Measurements from ENCODE around the gene LRP1-AS. TPM values are rescaled to one million over a fixed set of nuclear protein-coding genes. Genes with fewer than 3 reads are reported as not detected.

LRP1-AS gene
- polyA plus RNA-seq, 4 donors, result 0.46 TPM; not detected in 3

DNA sequence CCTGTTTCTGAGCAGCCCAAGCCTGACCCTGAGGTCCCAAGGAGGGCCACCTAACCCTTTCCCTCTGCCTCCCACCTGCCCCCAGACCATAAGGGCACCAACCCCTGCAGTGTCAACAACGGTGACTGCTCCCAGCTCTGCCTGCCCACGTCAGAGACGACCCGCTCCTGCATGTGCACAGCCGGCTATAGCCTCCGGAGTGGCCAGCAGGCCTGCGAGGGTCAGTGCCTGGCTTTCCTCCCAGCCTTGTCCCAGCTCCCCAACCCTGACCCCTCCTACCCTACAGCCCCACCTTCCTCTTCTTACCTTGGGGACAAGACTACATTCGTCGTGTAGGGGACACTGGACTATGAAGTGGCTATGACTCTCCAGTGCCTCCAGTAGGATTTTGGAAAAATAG is 33.7 kb upstream of the LRP1-AS start:
- DNase-seq (ENCODE audit: low read depth in 4 of 4, low spot score in 2 of 4), result no peak

- no peak for DNase-seq (ENCODE audit: low read depth in 4 of 4, low spot score in 2 of 4)
Observed at GRCh38 chr12:57180321-57180989, 33.0 kb upstream of the LRP1-AS start.

- no peak for DNase-seq (ENCODE audit: low read depth in 4 of 4, low spot score in 2 of 4)
Observed at GRCh38 chr12:57179331-57180086, 32.1 kb upstream of the LRP1-AS start.

DNA sequence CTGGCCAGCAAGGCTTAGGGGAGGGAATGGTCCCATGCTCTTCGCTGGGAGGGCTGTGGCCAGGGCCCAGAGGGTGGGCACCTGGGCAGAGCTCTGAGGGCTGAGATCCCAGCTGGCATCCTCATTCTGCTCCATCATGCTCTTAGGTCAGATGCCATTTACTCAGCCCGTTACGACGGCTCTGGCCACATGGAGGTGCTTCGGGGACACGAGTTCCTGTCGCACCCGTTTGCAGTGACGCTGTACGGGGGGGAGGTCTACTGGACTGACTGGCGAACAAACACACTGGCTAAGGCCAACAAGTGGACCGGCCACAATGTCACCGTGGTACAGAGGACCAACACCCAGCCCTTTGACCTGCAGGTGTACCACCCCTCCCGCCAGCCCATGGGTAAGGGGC is 30.8 kb upstream of the LRP1-AS start:
- DNase-seq (ENCODE audit: low read depth in 4 of 4, low spot score in 2 of 4), result no peak

GRCh38 chr12:57177354-57177753 is 29.9 kb upstream of the LRP1-AS start:
- DNase-seq (ENCODE audit: low read depth in 4 of 4, low spot score in 2 of 4), result no peak

DNA sequence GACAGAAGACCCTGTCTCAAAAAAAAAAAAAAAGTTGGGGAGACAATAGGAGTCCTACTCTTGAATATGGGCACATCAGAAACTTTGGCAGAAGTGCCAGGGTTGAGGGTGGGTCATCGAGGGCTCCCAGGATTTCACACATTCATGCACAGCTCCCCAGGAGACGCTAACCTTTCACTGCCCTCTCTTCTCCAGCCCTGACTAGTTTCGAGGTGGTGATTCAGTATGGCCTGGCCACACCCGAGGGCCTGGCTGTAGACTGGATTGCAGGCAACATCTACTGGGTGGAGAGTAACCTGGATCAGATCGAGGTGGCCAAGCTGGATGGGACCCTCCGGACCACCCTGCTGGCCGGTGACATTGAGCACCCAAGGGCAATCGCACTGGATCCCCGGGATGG is 29.4 kb upstream of the LRP1-AS start:
- DNase-seq (ENCODE audit: low read depth in 4 of 4, low spot score in 2 of 4), result no peak

GRCh38 chr12:57176139-57176477 is 28.7 kb upstream of the LRP1-AS start:
- DNase-seq (ENCODE audit: low read depth in 4 of 4, low spot score in 2 of 4), result no peak

GRCh38 chr12:57175428-57176138 is 28.2 kb upstream of the LRP1-AS start:
- peak in 2 of 4 donors; percentile 34 to 39 for DNase-seq (ENCODE audit: low read depth in 4 of 4, low spot score in 2 of 4)

GRCh38 chr12:57173683-57174082 is 26.3 kb upstream of the LRP1-AS start:
- DNase-seq (ENCODE audit: low read depth in 4 of 4, low spot score in 2 of 4), result no peak

GRCh38 chr12:57173089-57173488 is 25.7 kb upstream of the LRP1-AS start:
- DNase-seq (ENCODE audit: low read depth in 4 of 4, low spot score in 2 of 4), result no peak

GRCh38 chr12:57171668-57172067 is 24.2 kb upstream of the LRP1-AS start:
- DNase-seq (ENCODE audit: low read depth in 4 of 4, low spot score in 2 of 4), result no peak

DNA sequence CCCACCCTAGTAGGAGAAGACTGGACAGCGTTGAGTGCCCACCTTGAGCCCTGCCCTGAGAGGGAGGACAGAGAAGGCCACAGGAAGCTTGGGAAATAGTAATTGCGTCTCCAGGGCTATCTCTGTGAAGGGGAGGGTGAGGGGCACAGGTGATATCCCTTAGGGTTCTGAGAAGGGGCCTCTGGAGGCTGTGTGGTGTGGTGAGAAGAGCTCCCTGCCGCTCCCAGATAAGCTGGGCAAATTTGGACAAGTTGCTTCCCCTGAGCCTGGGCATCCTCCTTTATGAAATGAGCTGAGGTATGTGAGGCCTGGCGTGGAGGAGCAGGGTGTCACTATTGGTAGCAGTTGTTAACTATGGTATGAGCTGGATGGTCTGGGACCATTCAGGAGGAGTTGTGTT is 23.5 kb upstream of the LRP1-AS start:
- DNase-seq (ENCODE audit: low read depth in 4 of 4, low spot score in 2 of 4), result no peak

- DNase-seq (ENCODE audit: low read depth in 4 of 4, low spot score in 2 of 4), result no peak
Observed at GRCh38 chr12:57170408-57170807, 23.0 kb upstream of the LRP1-AS start.

DNA sequence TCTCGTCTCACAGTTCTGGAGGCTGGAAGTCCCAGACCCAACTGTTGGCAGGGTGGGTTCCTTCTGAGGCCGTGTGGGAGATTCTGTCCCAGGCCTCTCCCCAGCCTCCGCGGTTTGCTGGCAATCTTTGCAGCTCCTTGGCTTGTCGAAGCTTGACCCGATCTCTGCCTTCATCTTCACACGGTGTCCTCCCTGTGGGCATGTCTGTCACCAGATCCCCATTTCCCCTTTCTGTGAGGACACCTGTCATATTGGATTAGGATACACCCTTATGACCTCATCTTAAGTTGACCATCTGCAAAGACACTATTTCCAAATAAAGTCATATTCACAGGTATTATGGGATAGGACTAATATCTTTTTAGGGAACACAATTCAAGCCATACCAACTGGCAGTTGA is 22.6 kb upstream of the LRP1-AS start:
- DNase-seq (ENCODE audit: low read depth in 4 of 4, low spot score in 2 of 4), result no peak

DNA sequence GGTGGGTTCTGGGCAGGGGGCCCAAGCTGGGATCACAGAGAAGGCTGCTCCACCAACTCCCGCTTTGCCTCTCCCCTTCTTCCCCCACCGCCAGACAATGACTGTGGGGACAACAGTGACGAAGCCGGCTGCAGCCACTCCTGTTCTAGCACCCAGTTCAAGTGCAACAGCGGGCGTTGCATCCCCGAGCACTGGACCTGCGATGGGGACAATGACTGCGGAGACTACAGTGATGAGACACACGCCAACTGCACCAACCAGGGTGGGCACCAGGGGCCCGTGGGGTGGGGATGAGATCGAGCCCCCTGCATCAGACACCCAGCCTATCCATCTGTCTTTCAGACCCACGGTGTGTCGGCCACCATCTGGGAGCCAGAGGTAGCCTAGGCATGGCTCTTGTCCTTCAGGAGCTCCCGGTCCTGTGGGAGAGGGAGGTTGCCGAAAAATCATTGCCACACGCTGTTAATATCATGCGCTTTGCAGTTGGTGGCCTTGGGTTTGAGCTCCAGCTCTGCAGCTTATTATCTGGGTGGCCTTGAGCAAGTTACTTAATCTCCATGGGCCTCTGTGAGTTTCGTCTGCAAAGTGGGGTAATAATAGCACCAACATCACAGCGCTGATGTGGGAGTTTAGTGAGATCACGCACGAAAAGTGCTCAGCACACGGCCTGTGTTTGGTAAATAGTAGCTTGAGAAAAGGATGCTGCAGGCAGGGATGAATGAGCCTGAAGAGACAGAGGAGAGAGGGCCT is 21.8 kb upstream of the LRP1-AS start:
- no peak for DNase-seq (ENCODE audit: low read depth in 4 of 4, low spot score in 2 of 4)

- no peak for DNase-seq (ENCODE audit: low read depth in 4 of 4, low spot score in 2 of 4)
Observed at GRCh38 chr12:57168058-57168457, 20.6 kb upstream of the LRP1-AS start.

GRCh38 chr12:57166971-57167371 is 19.6 kb upstream of the LRP1-AS start:
- no peak for DNase-seq (ENCODE audit: low read depth in 4 of 4, low spot score in 2 of 4)

- no peak for DNase-seq (ENCODE audit: low read depth in 4 of 4, low spot score in 2 of 4)
Observed at GRCh38 chr12:57165741-57166140, 18.3 kb upstream of the LRP1-AS start.

DNA sequence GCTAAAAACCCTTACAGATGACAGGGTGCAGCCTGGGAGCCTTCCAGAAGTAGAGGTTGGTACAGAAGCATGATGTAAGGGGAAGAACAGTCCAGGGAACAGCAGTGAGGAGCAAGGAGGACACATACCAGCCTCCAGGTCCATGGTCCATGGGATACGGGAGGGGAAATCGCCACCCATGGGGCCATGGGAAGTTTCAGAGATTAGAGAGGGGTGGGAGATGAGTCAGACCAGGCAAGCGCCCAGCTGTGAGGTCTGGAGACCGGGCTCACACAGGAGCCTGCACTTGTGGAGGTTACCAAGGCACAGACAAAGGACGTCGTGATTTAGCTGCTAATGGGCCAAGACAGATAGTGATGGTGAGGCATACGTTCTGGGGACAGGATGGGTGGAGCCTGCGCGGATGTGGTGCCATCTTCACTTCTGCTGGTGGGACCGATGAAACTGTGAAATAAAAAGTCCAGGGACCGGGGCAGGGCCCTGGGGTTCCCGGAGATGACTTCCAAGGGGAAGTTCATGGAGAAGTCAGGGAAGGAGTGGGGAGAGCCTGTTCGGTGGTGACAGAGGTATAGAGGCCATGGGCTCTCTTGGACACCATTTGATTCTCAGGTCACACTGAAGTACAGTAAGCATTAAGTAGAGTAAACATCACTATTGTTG is 17.7 kb upstream of the LRP1-AS start:
- no peak for DNase-seq (ENCODE audit: low read depth in 4 of 4, low spot score in 2 of 4)

GRCh38 chr12:57164454-57164853 is 17.0 kb upstream of the LRP1-AS start:
- DNase-seq (ENCODE audit: low read depth in 4 of 4, low spot score in 2 of 4), result no peak
